HepG2 (cell line): ENCODE results near the gene PRSS58. TPM values are rescaled to one million over a fixed set of nuclear protein-coding genes. Genes with fewer than 3 reads are reported as not detected.

ENCODE experiments used
- ATAC-seq: fragments of 200-7000 bp; cut with Tn5 transposase; 3 replicates; pipeline ENCODE4 v1.9.1; 2020; ENCODE audit warnings: mild to moderate bottlenecking, moderate library complexity
- BruUV-seq: library from RNA; stranded (reverse); fragments of 400-500 nt; replicated peaks from 2 replicates; lab custom pipeline; 2021; lab: Mats Ljungman, UMichigan
- CTCF ChIA-PET: fragments of 300-600 bp; formaldehyde crosslinking; extraction: SDS; loops from one replicate; lab custom pipeline; 2021; ENCODE audit warnings: low total read pairs, inconsistent platforms, low intra/inter-chr PET ratio; lab: Yijun Ruan, JAX
- POLR2A ChIA-PET: fragments of 350-600 bp; sonication (Branson Sonifier 250); formaldehyde crosslinking; loops from one replicate; lab custom pipeline; 2020; ENCODE audit warnings: antibody characterized with exemption, inconsistent platforms; lab: Yijun Ruan, JAX
- DNase-seq: peaks from one replicate; pipeline ENCODE4 v3.0.0-alpha.2; 2015; ENCODE audit warnings: low spot score
- FAIRE-seq: peaks from 3 replicates; lab custom pipeline; 2011; peaks lifted over from hg19 to GRCh38; lab: Jason Lieb, UNC
- H2AFZ ChIP-seq: one replicate; pipeline ENCODE4 v1.6.1; 2011; ENCODE audit warnings: low read length, inconsistent platforms
- H3K27ac ChIP-seq: fragments of 300-600 bp; 3 replicates; pipeline ENCODE4 v1.8.0; 2011; ENCODE audit warnings: mixed run types, mild to moderate bottlenecking, mixed read lengths, low read length, inconsistent platforms; ENCODE audit not compliant: insufficient read depth; ENCODE audit errors: extremely low read length
- H3K27me3 ChIP-seq, 2 experiments: fragments of 200-600 bp in 1 of 2; 2 replicates in 1 of 2; 3 replicates in 1 of 2; pipeline versions ENCODE4 v1.6.0 to v1.8.0; 2011; ENCODE audit warnings: low read length in 2 of 2, mild to moderate bottlenecking in 2 of 2, moderate library complexity in 2 of 2, inconsistent platforms in 1 of 2; ENCODE audit not compliant: insufficient read depth in 2 of 2, control insufficient read depth in 1 of 2
- H3K36me3 ChIP-seq, 2 experiments: fragments of 200-600 bp in 1 of 2; replicated peaks in 1 of 2; 2 replicates in 1 of 2; 3 replicates in 1 of 2; pipeline versions ENCODE4 v1.5.1 to v1.8.0; 2011; ENCODE audit warnings: low read length in 2 of 2, inconsistent platforms in 1 of 2; ENCODE audit not compliant: insufficient read depth in 2 of 2, control insufficient read depth in 1 of 2
- H3K4me1 ChIP-seq: 2 replicates; pipeline ENCODE4 v1.5.1; 2012; ENCODE audit warnings: low read length, inconsistent platforms; ENCODE audit not compliant: insufficient read depth
- H3K4me2 ChIP-seq: 2 replicates; pipeline ENCODE4 v1.6.0; 2011; ENCODE audit warnings: low read depth, low read length, inconsistent platforms
- H3K4me3 ChIP-seq, 3 experiments: fragments of 200-600 bp in 1 of 3; sonication (generic), shearing (Covaris generic) in 1 of 3; replicated peaks in 1 of 3; 2 replicates each; pipeline ENCODE4 v1.5.1; 2011 to 2016; ENCODE audit warnings: low read length in 3 of 3, inconsistent platforms in 2 of 3, low read depth in 2 of 3, mild to moderate bottlenecking in 2 of 3, control low read depth in 1 of 3, mixed read lengths in 1 of 3; ENCODE audit not compliant: insufficient read depth in 1 of 3
- H3K79me2 ChIP-seq: one replicate; pipeline ENCODE4 v1.6.1; 2011; ENCODE audit warnings: low read length, inconsistent platforms; ENCODE audit not compliant: insufficient read depth
- H3K9ac ChIP-seq: 2 replicates; pipeline ENCODE4 v1.6.0; 2011; ENCODE audit warnings: mild to moderate bottlenecking, low read depth, low read length, inconsistent platforms; ENCODE audit not compliant: insufficient read depth
- H3K9me3 ChIP-seq: 2 replicates; pipeline ENCODE4 v1.5.1; 2012; ENCODE audit warnings: mild to moderate bottlenecking, low read length
- H4K20me1 ChIP-seq: 2 replicates; pipeline ENCODE4 v1.6.0; 2011; ENCODE audit warnings: inconsistent platforms, mild to moderate bottlenecking, low read length, moderate library complexity; ENCODE audit not compliant: insufficient read depth
- HMG20A ChIP-seq: IDR thresholded peaks from 2 replicates; pipeline ENCODE4 v1.6.1; 2016; ENCODE audit warnings: borderline replicate concordance
- RBM22 ChIP-seq: fragments of 200-400 bp; formaldehyde crosslinking; optimal IDR thresholded peaks from 2 replicates; pipeline ENCODE3; 2017; ENCODE audit warnings: mild to moderate bottlenecking, low read length, moderate library complexity
- ZNF331 ChIP-seq: sonication (generic); formaldehyde crosslinking; IDR thresholded peaks from 2 replicates; pipeline ENCODE4 v1.4.0; 2020; ENCODE audit warnings: missing genetic modification reagents
- ZNF503 ChIP-seq: sonication (generic); formaldehyde crosslinking; IDR thresholded peaks from 2 replicates; pipeline ENCODE4 v1.4.0; 2020; ENCODE audit warnings: missing genetic modification reagents
- in situ Hi-C: cut with HindIII; loops from 2 replicates; pipeline ENCODE4 v1.10.0; 2017; ENCODE audit warnings: low pct_unique_long_range_greater_than_20kb; ENCODE audit not compliant: extremely low pct_ligation_motif_present
- intact Hi-C: fragments of 100-400 bp; cut with micrococcal nuclease; formaldehyde crosslinking; loops from one replicate; pipeline ENCODE4 v1.10.0; 2022; ENCODE audit not compliant: unreplicated experiment
- polyA plus RNA-seq, 8 experiments: library from polyadenylated mRNA; depleted of rRNA in 3 of 8; stranded (reverse) in 7 of 8; unstranded in 1 of 8; fragments of >200 nt; fragmentation: Illumina TruSeq in 4 of 8; extraction: Trizol in 4 of 8; gene quantifications; 2 replicates each; pipeline versions ENCODE4 v1.2.1 to v1.2.3, GENCODE V29; 2011 to 2016; ENCODE audit warnings: low read depth in 4 of 8, missing spikeins in 1 of 8, mixed read lengths in 1 of 8; ENCODE audit not compliant: insufficient read depth in 1 of 8
- total RNA-seq, 5 experiments: library from RNA; depleted of rRNA; stranded (reverse); fragments of >200 nt; fragmentation: Illumina TruSeq; extraction: Trizol; gene quantifications; 2 replicates each; pipeline ENCODE4 v1.2.3, GENCODE V29; 2016; ENCODE audit warnings: low read depth in 1 of 5

Gene PRSS58
- total and polyA plus RNA-seq, 2 of the 13 experiments (the other 11 are each of a cell fraction or from before 2014, with no cell fraction given) = not detected

- BruUV-seq = no TSS peak
- no peak overlapping the region for H3K4me3 ChIP-seq
- POLR2A ChIA-PET = no interaction called here
These were observed 7.9 kb downstream of the PRSS58 start for GRCh38 chr7:142249918-142250317.

More at GRCh38 chr7:142249918-142250317, 7.9 kb downstream of the PRSS58 start:
- no peak for TF ChIP-seq RBM22
- TF ChIP-seq ZNF503 (CRISPR knock-in tag) = no peak
- TF ChIP-seq ZNF331 (CRISPR knock-in tag) = no peak
- TF ChIP-seq HMG20A (CRISPR knock-in tag) = no peak
- ATAC-seq (no peak), DNase-seq (no peak), FAIRE-seq (no peak)
- Histone ChIP-seq H4K20me1 (no peaks in the 10 kb centered on the region), H3K9ac (no peak overlapping the region), H3K27ac (no peak overlapping the region), H3K4me1 (no peaks in the 10 kb centered on the region), H3K4me2 (no peak overlapping the region), H3K36me3 (no peaks in the 10 kb centered on the region), H3K27me3 (no peaks in the 10 kb centered on the region; a peak in 1 of 5 replicates), H3K79me2 (no peaks in the 10 kb centered on the region), H2AFZ (no peak overlapping the region), H3K9me3 (no peaks in the 10 kb centered on the region)
- in situ Hi-C loops = no loop called here
- CTCF ChIA-PET = no interaction called here
- intact Hi-C loops = no loop called here
